GM11168 (cell line): ENCODE results near the gene SFXN5.

ENCODE experiments used
- in situ Hi-C: fragments of 300-500 bp; cut with MboI; formaldehyde crosslinking; loops from one replicate; pipeline ENCODE4 v1.12.0; 2022; ENCODE audit warnings: low sequenced_read_pairs; ENCODE audit not compliant: unreplicated experiment

SFXN5 gene

DNA sequence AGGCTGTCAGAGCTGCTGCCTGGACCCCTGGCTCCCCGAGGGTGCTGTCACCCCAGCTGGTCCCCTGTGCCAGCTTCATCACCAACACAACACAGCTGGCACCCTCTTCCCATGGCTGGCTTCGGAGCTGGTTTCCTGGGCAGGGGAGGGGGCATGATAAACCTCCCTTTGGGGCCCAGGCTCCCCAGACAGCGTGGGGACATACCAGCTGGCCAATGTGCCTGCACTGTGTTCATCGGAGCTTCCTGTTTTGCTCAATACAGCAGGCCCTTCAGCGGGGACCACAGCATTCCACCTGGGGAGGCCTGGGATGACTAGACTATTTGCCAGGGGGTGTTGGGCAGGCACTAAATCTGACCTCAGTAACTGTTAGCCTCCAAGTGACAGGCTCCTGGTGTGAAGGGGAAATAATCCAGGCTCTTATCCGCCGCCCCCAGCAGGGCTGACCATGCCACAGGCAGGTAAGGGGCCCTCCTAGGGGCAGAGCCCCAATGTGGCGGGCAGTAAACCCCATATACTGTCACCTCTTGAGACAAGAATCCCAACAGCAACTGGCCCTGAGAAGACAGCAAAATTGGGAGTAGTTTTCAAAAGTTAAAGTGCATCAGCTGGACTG is 109.6 kb downstream of the SFXN5 start:
- in situ Hi-C loops: no loop called here

GRCh38 chr2:72961036-72961720 is 110.3 kb downstream of the SFXN5 start:
- in situ Hi-C loops: no loop called here

GRCh38 chr2:72959995-72960981 is 111.2 kb downstream of the SFXN5 start:
- in situ Hi-C loops: no loop called here

DNA sequence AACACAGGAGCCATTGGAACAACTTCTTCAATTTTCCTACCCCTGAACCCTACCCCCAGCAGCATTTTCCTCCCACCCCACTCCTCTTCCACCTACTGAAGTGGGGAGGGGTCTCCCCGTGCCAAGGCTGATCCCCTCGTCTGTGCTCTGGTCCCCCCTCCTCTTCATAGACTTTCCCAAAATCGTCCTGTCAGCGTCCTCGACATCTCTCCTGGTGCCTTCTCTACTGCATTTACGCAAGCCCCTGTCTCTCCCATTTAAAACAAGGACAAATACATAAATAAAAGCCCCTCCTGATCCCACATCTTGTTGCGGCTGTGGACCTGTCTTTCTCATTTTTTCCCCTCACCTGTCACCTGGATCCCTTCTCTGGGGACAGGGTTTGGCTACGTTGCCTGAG is 112.0 kb downstream of the SFXN5 start:
- in situ Hi-C loops: no loop called here

GRCh38 chr2:72958542-72959385 is 112.7 kb downstream of the SFXN5 start:
- in situ Hi-C loops: no loop called here

DNA sequence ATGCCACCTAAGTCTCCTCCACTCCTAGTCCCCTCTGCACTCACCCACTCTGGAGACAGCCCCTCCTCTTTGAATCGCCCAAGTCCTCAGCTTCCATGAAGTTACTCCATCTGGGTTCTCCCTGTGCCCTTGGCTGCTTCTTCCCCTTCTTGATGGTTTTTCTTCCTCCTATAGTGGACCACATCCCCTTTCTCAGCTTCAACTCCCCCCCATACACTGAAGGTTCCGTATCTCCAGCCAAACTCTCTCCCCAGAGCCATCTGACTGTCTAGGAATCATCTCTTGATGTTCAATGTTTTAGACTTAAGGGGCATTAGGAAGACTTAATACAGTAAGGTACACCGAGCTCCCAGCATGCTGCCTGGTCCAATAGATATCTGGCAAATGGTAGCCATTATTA is 114.6 kb downstream of the SFXN5 start:
- in situ Hi-C loops: no loop called here

GRCh38 chr2:72956050-72956395 is 115.5 kb downstream of the SFXN5 start:
- in situ Hi-C loops: no loop called here

DNA sequence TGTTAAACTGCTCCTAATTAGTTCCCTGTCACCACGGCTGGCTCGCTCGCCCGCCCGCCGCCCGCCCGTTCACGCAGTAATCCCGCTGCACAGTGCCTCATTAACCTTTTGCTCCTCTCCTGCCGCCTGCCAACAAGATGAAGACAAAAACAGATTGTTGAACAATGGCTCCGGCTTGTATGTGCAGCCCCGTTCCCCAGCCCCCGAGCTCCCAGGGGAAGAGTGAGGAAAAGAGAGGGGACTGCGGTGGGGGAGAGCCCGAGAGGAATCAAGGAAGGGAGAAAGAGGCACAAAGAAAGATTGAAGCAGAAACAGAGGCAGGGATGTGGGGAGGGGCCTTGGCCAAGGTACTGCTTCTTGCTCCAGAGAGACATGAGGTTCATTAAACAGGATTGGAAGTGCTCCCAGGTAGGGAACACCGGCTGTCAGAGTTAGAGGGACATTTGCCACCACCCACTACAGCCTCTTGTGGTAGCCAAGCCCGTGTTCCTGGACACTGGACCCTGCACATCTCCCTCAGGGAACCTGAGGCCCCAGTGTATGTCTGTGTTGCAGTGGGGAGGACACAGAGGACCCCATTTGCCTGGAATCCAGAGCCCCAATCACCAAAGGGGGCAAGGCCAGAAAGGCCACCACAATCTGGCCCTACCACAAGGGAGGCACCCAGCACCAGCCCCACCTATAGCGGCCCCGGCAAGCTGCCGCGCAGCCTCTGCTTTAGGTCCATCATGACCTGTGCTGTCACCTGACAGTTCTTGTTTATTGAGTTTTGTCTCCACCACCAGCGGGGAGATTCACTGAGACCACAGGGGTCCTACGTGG is 116.1 kb downstream of the SFXN5 start:
- in situ Hi-C loops: no loop called here

GRCh38 chr2:72954376-72955227 is 116.9 kb downstream of the SFXN5 start:
- in situ Hi-C loops: no loop called here

- in situ Hi-C loops: no loop called here
Measured at GRCh38 chr2:72953976-72954375, 117.5 kb downstream of the SFXN5 start.

DNA sequence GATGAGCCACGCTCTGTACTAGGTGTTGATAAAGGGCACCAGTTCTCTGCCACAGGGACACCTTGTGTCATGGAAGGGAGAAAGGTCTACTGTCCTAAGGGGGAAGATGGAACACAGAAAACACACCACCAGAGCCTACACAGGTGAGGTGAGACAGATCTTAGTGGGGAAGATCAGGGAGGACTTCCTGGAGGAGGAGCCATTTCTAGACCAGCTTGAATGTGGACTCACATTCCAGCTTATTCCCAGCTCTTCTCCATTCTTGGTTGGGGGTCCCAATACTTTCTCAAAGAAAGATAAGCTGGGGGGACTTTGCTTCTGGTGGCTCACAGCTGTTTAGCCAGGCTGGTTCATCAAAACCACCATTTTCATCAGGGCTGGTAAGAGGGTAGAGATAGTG is 118.0 kb downstream of the SFXN5 start:
- in situ Hi-C loops: no loop called here

- in situ Hi-C loops: no loop called here
Measured at GRCh38 chr2:72952961-72953360, 118.6 kb downstream of the SFXN5 start.

- in situ Hi-C loops: no loop called here
Measured at GRCh38 chr2:72952110-72952823, 119.2 kb downstream of the SFXN5 start.

- in situ Hi-C loops: no loop called here
Measured at GRCh38 chr2:72951303-72952095, 120.0 kb downstream of the SFXN5 start.

DNA sequence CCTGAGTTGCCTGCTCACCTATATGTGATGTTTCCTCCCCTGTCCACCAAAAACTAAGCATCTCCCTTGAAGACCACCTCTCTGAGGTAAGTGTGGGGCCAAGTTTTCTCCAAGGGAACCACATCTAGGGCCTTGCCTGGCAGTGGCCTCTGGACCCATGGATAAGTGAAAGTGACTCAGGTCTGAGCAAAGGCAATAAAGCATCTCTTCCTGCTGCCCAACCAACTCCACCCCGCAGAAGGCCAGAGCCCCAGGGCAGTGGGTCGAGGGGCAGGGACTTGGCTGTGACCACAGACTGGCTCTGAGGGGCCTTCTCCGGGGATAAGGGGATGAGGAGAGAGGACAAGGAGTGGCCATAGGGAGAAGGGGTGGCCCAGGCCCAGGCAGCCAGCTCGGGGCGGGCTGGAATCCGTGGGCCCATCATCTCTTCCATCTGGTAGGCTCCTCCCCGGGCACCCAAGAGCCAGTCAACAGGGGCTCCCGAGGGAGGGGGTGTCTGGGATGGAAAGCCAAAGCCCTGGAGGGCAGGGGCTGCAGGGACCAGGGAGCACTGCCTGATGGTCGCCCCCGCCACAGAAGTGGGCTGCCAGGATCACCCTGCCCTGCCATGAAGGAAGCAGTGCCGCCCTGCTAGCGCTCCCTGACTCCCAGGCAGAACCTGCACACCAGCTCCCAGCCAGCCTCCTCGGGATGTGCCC is 120.8 kb downstream of the SFXN5 start:
- in situ Hi-C loops: no loop called here

- in situ Hi-C loops: no loop called here
Measured at GRCh38 chr2:72949642-72950041, 121.9 kb downstream of the SFXN5 start.

DNA sequence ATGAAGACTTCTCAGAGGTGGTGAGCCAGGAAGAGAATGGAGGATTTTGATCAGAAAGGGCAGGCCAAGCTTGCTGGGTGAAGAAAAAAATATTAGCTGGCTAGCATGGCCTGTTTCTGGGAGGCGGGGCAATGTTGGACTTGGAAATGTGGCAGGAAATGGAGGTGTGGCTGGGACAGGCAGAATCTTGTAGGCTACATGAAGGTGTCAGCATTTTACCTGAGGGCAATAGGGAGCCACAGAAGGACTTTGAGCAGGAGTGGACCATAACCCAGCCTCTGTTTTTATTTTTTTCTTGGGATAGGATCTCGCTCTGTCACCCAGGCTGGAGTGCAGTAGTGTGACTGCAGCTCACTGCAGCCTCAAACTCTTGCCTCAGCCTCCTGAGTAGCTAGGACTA is 122.5 kb downstream of the SFXN5 start:
- in situ Hi-C loops: no loop called here
